Upper lobe of left lung (tissue), 4 donors: Measurements from ENCODE around the gene AHRR.
"Not testable (repeated sequence)": the region's sequence is repeated elsewhere in the genome, so short reads cannot be mapped to it uniquely, and the experiment has no call there.

Experiments used
- EP300 ChIP-seq, 4 donors: sonication (generic); formaldehyde crosslinking; IDR thresholded peaks; one replicate each; pipeline ENCODE4 v1.5.1; 2017; ENCODE audit warnings: antibody characterized with exemption in 4 of 4, control low read depth in 2 of 4
- POLR2A ChIP-seq, 4 donors: fragments of 450-650 bp; IDR thresholded peaks; one replicate each; pipeline ENCODE4 v1.5.1; 2016 to 2017; ENCODE audit warnings: antibody characterized with exemption in 4 of 4, mild to moderate bottlenecking in 2 of 4
- POLR2AphosphoS5 ChIP-seq, 2 donors: sonication (generic); formaldehyde crosslinking; IDR thresholded peaks; one replicate each; pipeline ENCODE4 v1.5.1; 2017; ENCODE audit warnings: antibody characterized with exemption in 2 of 2
- TF ChIP-seq, protein P1 (sequence below), 6 experiments: fragments of 450-650 bp in 4 of 6; fragments of 200-600 bp in 2 of 6; sonication (generic) in 2 of 6; IDR thresholded peaks; one replicate each; pipeline ENCODE4 v1.5.1; 2016 to 2019; ENCODE audit warnings: antibody characterized with exemption in 6 of 6

DNA sequence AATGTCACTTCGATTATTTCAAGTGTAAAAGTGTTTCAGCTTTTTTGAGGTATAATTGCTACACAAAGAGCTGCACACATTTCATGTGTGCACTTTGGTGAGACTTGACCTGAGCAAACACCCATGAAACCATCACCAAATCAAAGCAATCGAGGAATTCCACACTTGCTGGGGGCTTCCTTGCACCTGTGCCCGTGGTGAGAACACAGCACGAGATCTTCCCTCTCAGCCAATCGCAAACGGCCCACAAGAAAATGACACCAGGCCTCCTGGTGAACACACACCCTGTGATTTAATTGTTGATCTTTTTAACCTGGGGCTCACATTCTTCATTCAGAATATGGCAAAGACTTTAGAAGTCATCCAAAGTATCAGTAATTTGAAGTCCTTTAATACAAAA lies 24.1 kb upstream of the AHRR start:
- not testable (repeated sequence) for TF ChIP-seq POLR2A, POLR2AphosphoS5, EP300 (IDR thresholded peaks at IDR 0.05)
- TF ChIP-seq, protein P1, sequence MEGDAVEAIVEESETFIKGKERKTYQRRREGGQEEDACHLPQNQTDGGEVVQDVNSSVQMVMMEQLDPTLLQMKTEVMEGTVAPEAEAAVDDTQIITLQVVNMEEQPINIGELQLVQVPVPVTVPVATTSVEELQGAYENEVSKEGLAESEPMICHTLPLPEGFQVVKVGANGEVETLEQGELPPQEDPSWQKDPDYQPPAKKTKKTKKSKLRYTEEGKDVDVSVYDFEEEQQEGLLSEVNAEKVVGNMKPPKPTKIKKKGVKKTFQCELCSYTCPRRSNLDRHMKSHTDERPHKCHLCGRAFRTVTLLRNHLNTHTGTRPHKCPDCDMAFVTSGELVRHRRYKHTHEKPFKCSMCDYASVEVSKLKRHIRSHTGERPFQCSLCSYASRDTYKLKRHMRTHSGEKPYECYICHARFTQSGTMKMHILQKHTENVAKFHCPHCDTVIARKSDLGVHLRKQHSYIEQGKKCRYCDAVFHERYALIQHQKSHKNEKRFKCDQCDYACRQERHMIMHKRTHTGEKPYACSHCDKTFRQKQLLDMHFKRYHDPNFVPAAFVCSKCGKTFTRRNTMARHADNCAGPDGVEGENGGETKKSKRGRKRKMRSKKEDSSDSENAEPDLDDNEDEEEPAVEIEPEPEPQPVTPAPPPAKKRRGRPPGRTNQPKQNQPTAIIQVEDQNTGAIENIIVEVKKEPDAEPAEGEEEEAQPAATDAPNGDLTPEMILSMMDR (IDR thresholded peaks at IDR 0.05) = not testable (repeated sequence)
